K562 (cell line): Measurements from ENCODE around the gene UPF1. TPM values are rescaled to one million over a fixed set of nuclear protein-coding genes. Genes with fewer than 3 reads are reported as not detected.

ENCODE experiments used
- CAMTA2 ChIP-seq: fragments of 250-450 bp; sonication (Bioruptor Pico); conservative IDR thresholded peaks from 2 replicates; pipeline ENCODE4 v1.5.1; 2022
- CBX3 ChIP-seq, 2 experiments: IDR thresholded peaks; 1 replicate in 1 of 2; 2 replicates in 1 of 2; pipeline ENCODE4 v1.6.1; 2012; ENCODE audit warnings: inconsistent platforms in 2 of 2, low read length in 2 of 2, borderline replicate concordance in 1 of 2, control low read depth in 1 of 2
- CHD1 ChIP-seq: fragments of 200-600 bp; sonication (generic); IDR thresholded peaks from one replicate; pipeline ENCODE4 v1.6.1; 2012; ENCODE audit warnings: mild to moderate bottlenecking, moderate library complexity, low read length, inconsistent platforms
- DPF2 ChIP-seq: fragments of 450-650 bp; IDR thresholded peaks from 2 replicates; pipeline ENCODE4 v1.6.1; 2016
- FOXK1 ChIP-seq: sonication (generic); formaldehyde crosslinking; IDR thresholded peaks from 2 replicates; pipeline ENCODE4 v1.8.0; 2022; ENCODE audit warnings: missing genetic modification reagents, mild to moderate bottlenecking, borderline replicate concordance
- IFI16 ChIP-seq: fragments of 250-450 bp; sonication (Bioruptor Pico); IDR thresholded peaks from 2 replicates; pipeline ENCODE4 v2.1.2; 2022; ENCODE audit warnings: mild to moderate bottlenecking, inconsistent platforms
- KAT7 ChIP-seq: sonication (generic); formaldehyde crosslinking; IDR thresholded peaks from 2 replicates; pipeline ENCODE4 v1.8.0; 2022; ENCODE audit warnings: missing genetic modification reagents, mild to moderate bottlenecking, borderline replicate concordance
- RBM14 ChIP-seq: fragments of 200-400 bp; formaldehyde crosslinking; IDR thresholded peaks from 2 replicates; pipeline ENCODE4 v1.6.1; 2018; ENCODE audit warnings: low read depth, mild to moderate bottlenecking, low read length, moderate library complexity, borderline replicate concordance; ENCODE audit not compliant: insufficient read depth
- polyA plus RNA-seq, 8 experiments: library from polyadenylated mRNA; depleted of rRNA in 4 of 8; stranded (reverse) in 5 of 8; unstranded in 3 of 8; fragments of >200 nt; fragmentation: Nextera tagmentation in 2 of 8; fragmentation: Illumina TruSeq in 1 of 8; extraction: Ambion mirVana in 2 of 8; extraction: Trizol in 1 of 8; gene quantifications; 2 replicates each; pipeline versions ENCODE4 v1.2.1 to v1.2.3, GENCODE V29; 2011 to 2014; ENCODE audit warnings: inconsistent platforms in 1 of 8, missing spikeins in 1 of 8
- total RNA-seq, 7 experiments: library from RNA; depleted of rRNA in 6 of 7; stranded (reverse); fragments of >200 nt in 6 of 7; fragmentation: Illumina TruSeq in 2 of 7; extraction: Trizol in 2 of 7; gene quantifications; 2 replicates each; pipeline versions ENCODE4 v1.2.1 to v1.2.3, GENCODE V29; 2011 to 2021; ENCODE audit warnings: low replicate concordance in 1 of 7
- TF ChIP-seq, protein P1 (sequence below), 3 experiments: IDR thresholded peaks in 2 of 3; conservative IDR thresholded peaks in 1 of 3; 2 replicates each; pipeline ENCODE4 v1.5.1; 2011 to 2012; ENCODE audit warnings: low read length in 3 of 3, mild to moderate bottlenecking in 3 of 3, control low read depth in 2 of 3, improper control_type of control experiment in 1 of 3, inconsistent platforms in 1 of 3, low read depth in 1 of 3, mixed read lengths in 1 of 3, moderate library complexity in 1 of 3; ENCODE audit not compliant: insufficient read depth in 2 of 3
- TF ChIP-seq, protein P2 (sequence below): IDR thresholded peaks from 2 replicates; pipeline ENCODE4 v1.6.1; 2011; ENCODE audit warnings: borderline replicate concordance, low read depth, mild to moderate bottlenecking, moderate library complexity, low read length; ENCODE audit not compliant: insufficient read depth, poor library complexity, severe bottlenecking
- TF ChIP-seq, protein P3 (sequence below): fragments of 450-650 bp; IDR thresholded peaks from 2 replicates; pipeline ENCODE4 v1.6.1; 2017; ENCODE audit warnings: antibody characterized with exemption, mild to moderate bottlenecking
- TF ChIP-seq, protein P4 (sequence below): sonication (generic); formaldehyde crosslinking; IDR thresholded peaks from 2 replicates; pipeline ENCODE4 v1.8.1; 2022; ENCODE audit warnings: missing genetic modification reagents
- TF ChIP-seq, protein P5 (sequence below), 2 experiments: IDR thresholded peaks; 2 replicates each; pipeline ENCODE4 v1.6.1; 2012; ENCODE audit warnings: improper control_type of control experiment in 2 of 2, low read depth in 2 of 2, low read length in 2 of 2, borderline replicate concordance in 1 of 2

Gene UPF1
- total and polyA plus RNA-seq, 9 of the 15 experiments (the other 6 are each of a cell fraction or from before 2014, with no cell fraction given): 0.34 to 103 (median 27.9) TPM

DNA sequence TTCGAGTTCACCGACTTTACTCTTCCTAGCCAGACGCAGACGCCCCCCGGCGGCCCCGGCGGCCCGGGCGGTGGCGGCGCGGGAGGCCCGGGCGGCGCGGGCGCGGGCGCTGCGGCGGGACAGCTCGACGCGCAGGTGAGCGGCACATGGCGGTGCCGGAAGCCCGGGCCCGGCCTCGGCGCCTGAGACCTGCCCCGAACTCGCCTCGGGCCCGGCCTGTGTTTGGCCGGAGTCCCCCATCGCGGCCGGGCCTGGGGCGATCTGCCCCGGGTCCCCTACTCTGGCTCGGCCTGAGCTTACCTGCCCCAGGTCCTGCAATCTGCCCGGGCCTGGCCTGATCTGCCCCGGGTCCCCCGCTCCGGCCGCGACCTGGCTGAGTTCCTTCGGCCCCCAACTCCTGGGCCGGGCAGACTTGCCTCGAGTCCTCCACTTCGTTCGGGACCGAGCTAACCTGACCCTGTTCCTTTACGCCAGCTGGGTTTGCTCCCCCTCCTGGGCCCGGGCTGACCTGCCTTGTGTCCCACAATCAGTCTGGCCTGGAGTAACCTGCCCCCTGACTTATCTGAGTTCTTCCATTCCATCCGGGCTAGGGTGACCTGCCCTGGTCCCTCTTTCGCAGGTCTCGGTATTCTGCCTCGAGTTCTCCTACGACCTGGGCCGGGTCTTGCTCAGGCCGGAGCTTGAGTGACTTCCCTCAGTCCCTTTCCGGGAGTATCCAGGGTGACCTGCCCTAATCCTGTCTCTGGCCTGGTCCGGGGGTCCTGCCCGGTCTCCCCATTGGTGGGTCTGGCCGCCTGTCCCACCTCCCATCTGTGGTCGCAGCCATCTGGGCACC, 764 bp downstream of the UPF1 start (continued):
- no peak for TF ChIP-seq IFI16 (CRISPR knock-in tag)
- TF ChIP-seq KAT7: 0 out of 2 replicates have a peak, but pooled peaks have one; percentile 92
- TF ChIP-seq, protein P1, sequence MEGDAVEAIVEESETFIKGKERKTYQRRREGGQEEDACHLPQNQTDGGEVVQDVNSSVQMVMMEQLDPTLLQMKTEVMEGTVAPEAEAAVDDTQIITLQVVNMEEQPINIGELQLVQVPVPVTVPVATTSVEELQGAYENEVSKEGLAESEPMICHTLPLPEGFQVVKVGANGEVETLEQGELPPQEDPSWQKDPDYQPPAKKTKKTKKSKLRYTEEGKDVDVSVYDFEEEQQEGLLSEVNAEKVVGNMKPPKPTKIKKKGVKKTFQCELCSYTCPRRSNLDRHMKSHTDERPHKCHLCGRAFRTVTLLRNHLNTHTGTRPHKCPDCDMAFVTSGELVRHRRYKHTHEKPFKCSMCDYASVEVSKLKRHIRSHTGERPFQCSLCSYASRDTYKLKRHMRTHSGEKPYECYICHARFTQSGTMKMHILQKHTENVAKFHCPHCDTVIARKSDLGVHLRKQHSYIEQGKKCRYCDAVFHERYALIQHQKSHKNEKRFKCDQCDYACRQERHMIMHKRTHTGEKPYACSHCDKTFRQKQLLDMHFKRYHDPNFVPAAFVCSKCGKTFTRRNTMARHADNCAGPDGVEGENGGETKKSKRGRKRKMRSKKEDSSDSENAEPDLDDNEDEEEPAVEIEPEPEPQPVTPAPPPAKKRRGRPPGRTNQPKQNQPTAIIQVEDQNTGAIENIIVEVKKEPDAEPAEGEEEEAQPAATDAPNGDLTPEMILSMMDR (IDR thresholded peaks at IDR 0.05 in 2 of 3, conservative IDR thresholded peaks at IDR 0.05 in 1 of 3; ENCODE audit: insufficient read depth in 2 of 3, low read depth in 1 of 3, low read length in 3 of 3): peak; percentile 40 to 53 (median 47)
- TF ChIP-seq, protein P2, sequence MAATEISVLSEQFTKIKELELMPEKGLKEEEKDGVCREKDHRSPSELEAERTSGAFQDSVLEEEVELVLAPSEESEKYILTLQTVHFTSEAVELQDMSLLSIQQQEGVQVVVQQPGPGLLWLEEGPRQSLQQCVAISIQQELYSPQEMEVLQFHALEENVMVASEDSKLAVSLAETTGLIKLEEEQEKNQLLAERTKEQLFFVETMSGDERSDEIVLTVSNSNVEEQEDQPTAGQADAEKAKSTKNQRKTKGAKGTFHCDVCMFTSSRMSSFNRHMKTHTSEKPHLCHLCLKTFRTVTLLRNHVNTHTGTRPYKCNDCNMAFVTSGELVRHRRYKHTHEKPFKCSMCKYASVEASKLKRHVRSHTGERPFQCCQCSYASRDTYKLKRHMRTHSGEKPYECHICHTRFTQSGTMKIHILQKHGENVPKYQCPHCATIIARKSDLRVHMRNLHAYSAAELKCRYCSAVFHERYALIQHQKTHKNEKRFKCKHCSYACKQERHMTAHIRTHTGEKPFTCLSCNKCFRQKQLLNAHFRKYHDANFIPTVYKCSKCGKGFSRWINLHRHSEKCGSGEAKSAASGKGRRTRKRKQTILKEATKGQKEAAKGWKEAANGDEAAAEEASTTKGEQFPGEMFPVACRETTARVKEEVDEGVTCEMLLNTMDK: peak; percentile 67
- TF ChIP-seq CHD1: peak; percentile 52
- TF ChIP-seq, protein P3, sequence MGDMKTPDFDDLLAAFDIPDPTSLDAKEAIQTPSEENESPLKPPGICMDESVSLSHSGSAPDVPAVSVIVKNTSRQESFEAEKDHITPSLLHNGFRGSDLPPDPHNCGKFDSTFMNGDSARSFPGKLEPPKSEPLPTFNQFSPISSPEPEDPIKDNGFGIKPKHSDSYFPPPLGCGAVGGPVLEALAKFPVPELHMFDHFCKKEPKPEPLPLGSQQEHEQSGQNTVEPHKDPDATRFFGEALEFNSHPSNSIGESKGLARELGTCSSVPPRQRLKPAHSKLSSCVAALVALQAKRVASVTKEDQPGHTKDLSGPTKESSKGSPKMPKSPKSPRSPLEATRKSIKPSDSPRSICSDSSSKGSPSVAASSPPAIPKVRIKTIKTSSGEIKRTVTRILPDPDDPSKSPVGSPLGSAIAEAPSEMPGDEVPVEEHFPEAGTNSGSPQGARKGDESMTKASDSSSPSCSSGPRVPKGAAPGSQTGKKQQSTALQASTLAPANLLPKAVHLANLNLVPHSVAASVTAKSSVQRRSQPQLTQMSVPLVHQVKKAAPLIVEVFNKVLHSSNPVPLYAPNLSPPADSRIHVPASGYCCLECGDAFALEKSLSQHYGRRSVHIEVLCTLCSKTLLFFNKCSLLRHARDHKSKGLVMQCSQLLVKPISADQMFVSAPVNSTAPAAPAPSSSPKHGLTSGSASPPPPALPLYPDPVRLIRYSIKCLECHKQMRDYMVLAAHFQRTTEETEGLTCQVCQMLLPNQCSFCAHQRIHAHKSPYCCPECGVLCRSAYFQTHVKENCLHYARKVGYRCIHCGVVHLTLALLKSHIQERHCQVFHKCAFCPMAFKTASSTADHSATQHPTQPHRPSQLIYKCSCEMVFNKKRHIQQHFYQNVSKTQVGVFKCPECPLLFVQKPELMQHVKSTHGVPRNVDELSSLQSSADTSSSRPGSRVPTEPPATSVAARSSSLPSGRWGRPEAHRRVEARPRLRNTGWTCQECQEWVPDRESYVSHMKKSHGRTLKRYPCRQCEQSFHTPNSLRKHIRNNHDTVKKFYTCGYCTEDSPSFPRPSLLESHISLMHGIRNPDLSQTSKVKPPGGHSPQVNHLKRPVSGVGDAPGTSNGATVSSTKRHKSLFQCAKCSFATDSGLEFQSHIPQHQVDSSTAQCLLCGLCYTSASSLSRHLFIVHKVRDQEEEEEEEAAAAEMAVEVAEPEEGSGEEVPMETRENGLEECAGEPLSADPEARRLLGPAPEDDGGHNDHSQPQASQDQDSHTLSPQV: 0 out of 2 replicates have a peak, but pooled peaks have one; percentile 4
- no peak; a peak in 1 of 3 replicates for TF ChIP-seq CBX3 (IDR thresholded peaks at IDR 0.05; ENCODE audit: borderline replicate concordance in 1 of 2, low read length in 2 of 2)
- TF ChIP-seq DPF2: 0 out of 2 replicates have a peak, but pooled peaks have one; percentile 28
- TF ChIP-seq, protein P4, sequence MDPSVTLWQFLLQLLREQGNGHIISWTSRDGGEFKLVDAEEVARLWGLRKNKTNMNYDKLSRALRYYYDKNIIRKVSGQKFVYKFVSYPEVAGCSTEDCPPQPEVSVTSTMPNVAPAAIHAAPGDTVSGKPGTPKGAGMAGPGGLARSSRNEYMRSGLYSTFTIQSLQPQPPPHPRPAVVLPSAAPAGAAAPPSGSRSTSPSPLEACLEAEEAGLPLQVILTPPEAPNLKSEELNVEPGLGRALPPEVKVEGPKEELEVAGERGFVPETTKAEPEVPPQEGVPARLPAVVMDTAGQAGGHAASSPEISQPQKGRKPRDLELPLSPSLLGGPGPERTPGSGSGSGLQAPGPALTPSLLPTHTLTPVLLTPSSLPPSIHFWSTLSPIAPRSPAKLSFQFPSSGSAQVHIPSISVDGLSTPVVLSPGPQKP (CRISPR knock-in tag): no peak; the same call in 1 of the 2 replicates
- TF ChIP-seq RBM14: no peak
- 0 out of 2 replicates have a peak, but pooled peaks have one; percentile 51 for TF ChIP-seq FOXK1 (CRISPR knock-in tag)
- TF ChIP-seq, protein P5, sequence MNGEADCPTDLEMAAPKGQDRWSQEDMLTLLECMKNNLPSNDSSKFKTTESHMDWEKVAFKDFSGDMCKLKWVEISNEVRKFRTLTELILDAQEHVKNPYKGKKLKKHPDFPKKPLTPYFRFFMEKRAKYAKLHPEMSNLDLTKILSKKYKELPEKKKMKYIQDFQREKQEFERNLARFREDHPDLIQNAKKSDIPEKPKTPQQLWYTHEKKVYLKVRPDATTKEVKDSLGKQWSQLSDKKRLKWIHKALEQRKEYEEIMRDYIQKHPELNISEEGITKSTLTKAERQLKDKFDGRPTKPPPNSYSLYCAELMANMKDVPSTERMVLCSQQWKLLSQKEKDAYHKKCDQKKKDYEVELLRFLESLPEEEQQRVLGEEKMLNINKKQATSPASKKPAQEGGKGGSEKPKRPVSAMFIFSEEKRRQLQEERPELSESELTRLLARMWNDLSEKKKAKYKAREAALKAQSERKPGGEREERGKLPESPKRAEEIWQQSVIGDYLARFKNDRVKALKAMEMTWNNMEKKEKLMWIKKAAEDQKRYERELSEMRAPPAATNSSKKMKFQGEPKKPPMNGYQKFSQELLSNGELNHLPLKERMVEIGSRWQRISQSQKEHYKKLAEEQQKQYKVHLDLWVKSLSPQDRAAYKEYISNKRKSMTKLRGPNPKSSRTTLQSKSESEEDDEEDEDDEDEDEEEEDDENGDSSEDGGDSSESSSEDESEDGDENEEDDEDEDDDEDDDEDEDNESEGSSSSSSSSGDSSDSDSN (IDR thresholded peaks at IDR 0.05; ENCODE audit: borderline replicate concordance in 1 of 2, low read depth in 2 of 2, low read length in 2 of 2): peak; percentile 32 to 75; a peak in 3 of 4 replicates
- no peak for TF ChIP-seq CAMTA2 (CRISPR knock-in tag)
